Measurements from ENCODE around the gene AHNAK. TPM values are rescaled to one million over a fixed set of nuclear protein-coding genes. Genes with fewer than 3 reads are reported as not detected.
A peak's percentile ranks its signal among the peaks of the same experiment; 100 is the strongest.

Gene AHNAK
- total RNA-seq, 4 donors from 2014 or later, result 1,278 to 2,374 (median 1,866) TPM

GRCh38 chr11:62399878-62400266 is 146.7 kb downstream of the AHNAK start:
- H3K4me1 ChIP-seq, result peaks cover 62 to 89% (median 89%) of the 10 kb centered on the region in 4 donors
- 49% methylated on average over 7 of the region's 7 CpGs for WGBS

DNA sequence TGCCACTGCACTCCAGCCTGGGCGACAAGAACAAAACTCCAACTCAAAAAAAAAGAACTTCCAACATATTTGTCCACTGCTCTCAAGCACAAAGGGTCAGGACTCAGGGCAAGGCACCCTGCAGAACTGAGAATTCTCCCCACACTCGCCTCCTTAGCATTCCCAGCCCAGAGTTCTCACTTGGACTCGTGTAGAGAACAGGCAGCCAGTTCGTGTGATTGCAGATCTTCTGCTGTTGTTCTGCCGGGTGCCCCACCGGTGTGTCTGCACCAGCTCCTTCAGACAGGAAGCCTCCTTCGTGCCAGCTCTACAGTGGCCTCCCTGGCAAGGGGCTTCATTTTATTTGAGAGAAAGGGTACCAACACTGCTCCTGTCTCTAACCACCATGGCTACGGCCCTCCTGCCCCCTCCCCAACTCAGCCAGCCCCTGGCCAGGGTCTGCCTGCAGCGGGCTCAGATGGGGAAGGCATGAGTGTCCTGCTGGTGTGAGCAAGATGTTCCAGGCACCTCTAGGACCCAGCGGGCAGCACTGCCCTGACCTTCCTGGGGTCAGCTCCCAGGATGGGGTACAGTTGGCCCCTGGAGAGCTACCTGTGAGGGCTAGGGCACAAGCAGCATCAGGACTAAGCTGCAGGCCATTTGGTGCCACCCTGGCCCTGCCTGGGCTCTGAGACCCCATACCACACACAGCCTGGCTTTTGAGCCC is 147.3 kb downstream of the AHNAK start:
- no peaks in the 10 kb centered on the region for H3K9me3 ChIP-seq
- no peaks in the 10 kb centered on the region for H3K36me3 ChIP-seq
- no peaks in the 10 kb centered on the region for H3K27me3 ChIP-seq
- TF ChIP-seq POLR2A (IDR thresholded peaks at IDR 0.05; ENCODE audit: low read depth), result no peak
- peak in 1 of 2 donors; percentile 24 for TF ChIP-seq POLR2AphosphoS5 (IDR thresholded peaks at IDR 0.05)
- no peak for DNase-seq (ENCODE audit: extremely low spot score)
- peak overlapping the region; percentile 74 to 83 (median 80) for H3K27ac ChIP-seq (replicated peaks in 1 of 4)
- H3K4me1 ChIP-seq, result peaks cover 63 to 94% (median 94%) of the 10 kb centered on the region in 4 donors
- peak overlapping the region in 1 of 4 donors; percentile 3 for H3K4me3 ChIP-seq
- WGBS, result 41% methylated on average over 8 of the region's 10 CpGs
- intact Hi-C loops (cut with DNase I), result loop anchor here (5.0 kb wide), 1 partner anchor 143 kb away; no protein-coding TSS in a partner anchor

More at GRCh38 chr11:62399878-62400266, 146.7 kb downstream of the AHNAK start:
- Histone ChIP-seq H3K36me3 (no peaks in the 10 kb centered on the region), H3K27ac (replicated peaks in 1 of 4) (peak overlapping the region; percentile 74 to 83 (median 80)), H3K27me3 (no peaks in the 10 kb centered on the region), H3K9me3 (no peaks in the 10 kb centered on the region), H3K4me3 (peak overlapping the region in 1 of 4 donors; percentile 3)
- DNase-seq (ENCODE audit: extremely low spot score), result no peak
- intact Hi-C loops (cut with DNase I), result loop anchor here (5.0 kb wide), 1 partner anchor 142 kb away; no protein-coding TSS in a partner anchor
- TF ChIP-seq CTCF (IDR thresholded peaks at IDR 0.05) (no peak), EP300 (IDR thresholded peaks at IDR 0.05) (no peak), POLR2AphosphoS5 (IDR thresholded peaks at IDR 0.05) (no peak), POLR2A (IDR thresholded peaks at IDR 0.05; ENCODE audit: low read depth) (no peak)

DNA sequence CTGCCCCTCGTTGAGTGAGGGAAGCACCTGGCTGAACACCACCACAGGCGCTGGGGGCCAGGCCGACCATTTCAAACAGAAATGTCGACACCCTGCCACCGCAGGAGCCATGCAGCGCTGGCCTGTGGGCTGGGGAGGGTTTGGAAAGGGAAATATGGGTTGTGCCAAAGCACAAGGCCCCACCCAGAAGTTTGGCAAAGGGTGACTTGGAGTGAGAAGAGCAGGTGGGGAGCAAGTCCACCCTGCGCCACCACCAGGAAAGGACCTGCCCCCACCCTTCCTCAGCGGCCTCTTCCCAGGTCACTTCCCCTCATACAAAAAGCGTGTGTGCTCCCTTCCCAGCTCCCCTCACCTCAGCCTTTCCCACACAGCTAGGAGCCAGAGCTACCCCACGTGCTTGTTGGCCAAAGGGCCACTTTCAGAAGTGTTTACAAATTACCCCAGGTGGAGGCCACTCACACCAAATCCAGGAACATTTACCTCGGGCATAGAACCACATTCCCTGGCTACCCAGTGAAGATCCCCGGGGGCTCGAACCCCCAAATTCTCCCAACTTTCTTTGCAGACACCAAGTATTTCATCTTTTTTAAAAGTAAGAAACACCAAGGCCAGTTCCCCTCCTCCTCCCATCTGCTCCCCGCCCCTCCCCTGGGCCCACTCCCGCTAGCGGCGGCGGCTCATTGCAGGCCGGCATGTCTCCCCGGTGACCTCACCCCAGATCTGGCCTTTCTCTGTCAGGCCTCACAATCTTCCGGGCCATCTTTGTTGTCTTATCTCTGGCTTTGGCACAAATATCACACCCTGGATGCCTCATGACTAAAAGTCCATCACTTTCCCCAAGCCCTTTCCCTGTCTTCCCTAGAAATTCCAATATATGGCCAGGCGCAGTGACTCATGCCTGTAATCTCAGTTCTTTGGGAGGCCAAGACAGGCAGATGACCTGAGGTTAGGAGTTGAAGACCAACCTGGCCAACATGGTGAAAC is 148.3 kb downstream of the AHNAK start:
- WGBS, result 40% methylated on average over 22 of the region's 22 CpGs
- Histone ChIP-seq H3K36me3 (no peaks in the 10 kb centered on the region), H3K4me3 (no peak overlapping the region), H3K27ac (replicated peaks in 1 of 4) (peak overlapping the region; percentile 74 to 83 (median 80)), H3K27me3 (no peaks in the 10 kb centered on the region), H3K9me3 (no peaks in the 10 kb centered on the region), H3K4me1 (peaks cover 63 to 90% (median 90%) of the 10 kb centered on the region in 4 donors)
- no peak for DNase-seq (ENCODE audit: extremely low spot score)
- intact Hi-C loops (cut with DNase I), result loop anchor here (5.0 kb wide), 1 partner anchor 144 kb away; no protein-coding TSS in a partner anchor
- TF ChIP-seq POLR2A (IDR thresholded peaks at IDR 0.05; ENCODE audit: low read depth), result no peak
- TF ChIP-seq CTCF (IDR thresholded peaks at IDR 0.05), result no peak
- TF ChIP-seq EP300 (IDR thresholded peaks at IDR 0.05), result no peak
- no peak for TF ChIP-seq POLR2AphosphoS5 (IDR thresholded peaks at IDR 0.05)

DNA sequence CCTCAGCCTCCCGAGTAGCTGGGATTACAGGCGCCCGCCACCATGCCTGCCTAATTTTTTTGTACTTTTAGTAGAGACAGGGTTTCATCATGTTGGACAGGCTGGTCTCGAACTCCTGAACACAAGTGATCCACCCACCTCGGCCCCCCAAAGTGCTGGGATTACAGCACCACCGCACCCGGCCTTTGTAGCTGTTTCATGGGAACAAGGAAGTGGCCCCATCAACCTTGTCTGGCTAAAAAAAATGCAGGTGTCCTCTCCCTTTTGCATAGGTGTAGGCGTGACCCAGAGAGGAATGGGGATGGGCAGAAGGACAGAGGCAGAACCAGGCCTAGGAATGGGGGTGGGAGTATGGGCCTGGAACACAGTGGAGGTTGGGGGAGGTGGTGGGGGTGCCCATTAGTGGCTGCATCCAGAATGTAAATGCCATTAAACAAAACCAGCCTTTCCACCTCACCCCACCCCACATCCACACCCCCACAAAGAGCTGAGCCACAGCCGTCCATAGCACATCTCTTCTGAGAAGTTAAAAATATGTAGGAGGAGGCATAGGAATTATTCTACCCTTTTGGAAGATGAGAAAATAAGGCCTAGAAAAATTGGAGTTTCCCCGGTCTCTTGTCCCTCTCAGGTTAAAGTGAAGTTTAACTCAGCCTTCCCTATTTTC is 150.6 kb downstream of the AHNAK start:
- Histone ChIP-seq H3K27me3 (no peaks in the 10 kb centered on the region), H3K36me3 (no peaks in the 10 kb centered on the region), H3K4me1 (peaks cover 45 to 67% (median 67%) of the 10 kb centered on the region in 4 donors), H3K4me3 (no peak overlapping the region), H3K9me3 (no peaks in the 10 kb centered on the region), H3K27ac (replicated peaks in 1 of 4) (peak overlapping the region; percentile 56 to 81 (median 77))
- intact Hi-C loops (cut with DNase I), result loop anchor here (5.0 kb wide), 1 partner anchor 146 kb away; no protein-coding TSS in a partner anchor
- TF ChIP-seq CTCF (IDR thresholded peaks at IDR 0.05) (no peak), POLR2A (IDR thresholded peaks at IDR 0.05; ENCODE audit: low read depth) (no peak), POLR2AphosphoS5 (IDR thresholded peaks at IDR 0.05) (no peak), EP300 (IDR thresholded peaks at IDR 0.05) (no peak)
- no peak for DNase-seq (ENCODE audit: extremely low spot score)
- 83% methylated on average over 10 of the region's 10 CpGs for WGBS

Data from esophagus muscularis mucosa (tissue), 4 donors.